Fibroblast of lung (primary cell): ENCODE results near the gene MAMDC4. TPM values are rescaled to one million over a fixed set of nuclear protein-coding genes. Genes with fewer than 3 reads are reported as not detected.

Source experiments
- DNase-seq, 2 donors: peaks; one replicate each; pipeline versions ENCODE4 v3.0.0 to v3.0.0-alpha.2; 2010; ENCODE audit warnings: low read depth in 2 of 2
- H2AFZ ChIP-seq: 2 replicates; pipeline ENCODE4 v1.5.1; 2012; ENCODE audit warnings: low read length, control low read depth, inconsistent platforms
- H3K27ac ChIP-seq: 2 replicates; pipeline ENCODE4 v1.5.1; 2011; ENCODE audit warnings: low read length, control low read depth; ENCODE audit not compliant: insufficient read depth
- H3K27me3 ChIP-seq: 2 replicates; pipeline ENCODE4 v1.5.1; 2011; ENCODE audit warnings: mild to moderate bottlenecking, low read length; ENCODE audit not compliant: control insufficient read depth, insufficient read depth
- H3K36me3 ChIP-seq: 2 replicates; pipeline ENCODE4 v1.5.1; 2011; ENCODE audit warnings: low read length; ENCODE audit not compliant: control insufficient read depth, insufficient read depth
- H3K4me1 ChIP-seq: 2 replicates; pipeline ENCODE4 v1.5.1; 2011; ENCODE audit warnings: low read length; ENCODE audit not compliant: control insufficient read depth, insufficient read depth; ENCODE audit errors: extremely low read depth
- H3K4me2 ChIP-seq: 2 replicates; pipeline ENCODE4 v1.5.1; 2011; ENCODE audit warnings: low read length, control low read depth; ENCODE audit not compliant: insufficient read depth; ENCODE audit errors: extremely low read depth
- H3K4me3 ChIP-seq, 4 experiments: fragments of 200-600 bp in 1 of 4; sonication (generic) in 1 of 4; replicated peaks in 1 of 4; 2 replicates each; pipeline ENCODE4 v1.5.1; 2011 to 2016; ENCODE audit warnings: low read length in 4 of 4, low read depth in 3 of 4, mild to moderate bottlenecking in 3 of 4, control low read depth in 2 of 4, inconsistent platforms in 1 of 4, mixed read lengths in 1 of 4; ENCODE audit not compliant: insufficient read depth in 1 of 4; ENCODE audit errors: control extremely low read depth in 1 of 4
- H3K79me2 ChIP-seq: 2 replicates; pipeline ENCODE4 v1.5.1; 2012; ENCODE audit warnings: mild to moderate bottlenecking, low read length, inconsistent platforms; ENCODE audit not compliant: control insufficient read depth, insufficient read depth
- H3K9ac ChIP-seq: 2 replicates; pipeline ENCODE4 v1.5.1; 2011; ENCODE audit warnings: mild to moderate bottlenecking, low read length, control low read depth; ENCODE audit not compliant: insufficient read depth
- H3K9me3 ChIP-seq: 2 replicates; pipeline ENCODE4 v1.5.1; 2012; ENCODE audit warnings: low read depth, low read length; ENCODE audit not compliant: control insufficient read depth, insufficient read depth
- H4K20me1 ChIP-seq: 2 replicates; pipeline ENCODE4 v1.5.1; 2011; ENCODE audit warnings: low read length; ENCODE audit not compliant: control insufficient read depth, insufficient read depth; ENCODE audit errors: extremely low read depth
- EZH2 ChIP-seq: IDR thresholded peaks from 2 replicates; pipeline ENCODE4 v1.5.1; 2012; ENCODE audit warnings: low read length, control low read depth, mild to moderate bottlenecking; ENCODE audit errors: missing control alignments
- polyA plus RNA-seq, 2 donors: library from polyadenylated mRNA; depleted of rRNA in 1 of 2; stranded (reverse) in 1 of 2; unstranded in 1 of 2; fragments of >200 nt; gene quantifications; 2 replicates each; pipeline ENCODE4 v1.2.1, GENCODE V29; 2011 to 2012; ENCODE audit warnings: missing spikeins in 1 of 2
- total RNA-seq: library from RNA; depleted of rRNA; stranded (reverse); fragments of >200 nt; gene quantifications from 2 replicates; pipeline ENCODE4 v1.2.1, GENCODE V29; 2014
- TF ChIP-seq, protein P1 (sequence below), 2 donors: IDR thresholded peaks in 1 of 2; conservative IDR thresholded peaks in 1 of 2; 1 replicate in 1 of 2; 2 replicates in 1 of 2; pipeline ENCODE4 v1.5.1; 2011 to 2012; ENCODE audit warnings: low read length in 2 of 2, control low read depth in 1 of 2, inconsistent platforms in 1 of 2, low read depth in 1 of 2, mild to moderate bottlenecking in 1 of 2

The MAMDC4 gene
- total and polyA plus RNA-seq, 2 donors (not counting 1 experiment from before 2014, with no cell fraction given), result 0.37 to 4.6 TPM

- H3K27ac ChIP-seq, result no peak overlapping the region
- TF ChIP-seq, protein P1, sequence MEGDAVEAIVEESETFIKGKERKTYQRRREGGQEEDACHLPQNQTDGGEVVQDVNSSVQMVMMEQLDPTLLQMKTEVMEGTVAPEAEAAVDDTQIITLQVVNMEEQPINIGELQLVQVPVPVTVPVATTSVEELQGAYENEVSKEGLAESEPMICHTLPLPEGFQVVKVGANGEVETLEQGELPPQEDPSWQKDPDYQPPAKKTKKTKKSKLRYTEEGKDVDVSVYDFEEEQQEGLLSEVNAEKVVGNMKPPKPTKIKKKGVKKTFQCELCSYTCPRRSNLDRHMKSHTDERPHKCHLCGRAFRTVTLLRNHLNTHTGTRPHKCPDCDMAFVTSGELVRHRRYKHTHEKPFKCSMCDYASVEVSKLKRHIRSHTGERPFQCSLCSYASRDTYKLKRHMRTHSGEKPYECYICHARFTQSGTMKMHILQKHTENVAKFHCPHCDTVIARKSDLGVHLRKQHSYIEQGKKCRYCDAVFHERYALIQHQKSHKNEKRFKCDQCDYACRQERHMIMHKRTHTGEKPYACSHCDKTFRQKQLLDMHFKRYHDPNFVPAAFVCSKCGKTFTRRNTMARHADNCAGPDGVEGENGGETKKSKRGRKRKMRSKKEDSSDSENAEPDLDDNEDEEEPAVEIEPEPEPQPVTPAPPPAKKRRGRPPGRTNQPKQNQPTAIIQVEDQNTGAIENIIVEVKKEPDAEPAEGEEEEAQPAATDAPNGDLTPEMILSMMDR (conservative IDR thresholded peaks at IDR 0.05 in 1 of 2, IDR thresholded peaks at IDR 0.05 in 1 of 2; ENCODE audit: low read depth in 1 of 2, low read length in 2 of 2), result no peak
- TF ChIP-seq EZH2, result no peak
- no peaks in the 10 kb centered on the region for H3K9me3 ChIP-seq
- H3K9ac ChIP-seq, result no peak overlapping the region
- no peak overlapping the region for H3K4me3 ChIP-seq
- no peak for DNase-seq
- peaks cover 7% of the 10 kb centered on the region for H3K36me3 ChIP-seq
- no peaks in the 10 kb centered on the region for H3K27me3 ChIP-seq
- H2AFZ ChIP-seq, result no peak overlapping the region
- H4K20me1 ChIP-seq, result no peaks in the 10 kb centered on the region
- no peak overlapping the region for H3K4me2 ChIP-seq
- peaks cover 14% of the 10 kb centered on the region for H3K4me1 ChIP-seq
- peaks cover 4% of the 10 kb centered on the region for H3K79me2 ChIP-seq
These were observed 46.4 kb downstream of the MAMDC4 start for GRCh38 chr9:136898483-136899100.

DNA sequence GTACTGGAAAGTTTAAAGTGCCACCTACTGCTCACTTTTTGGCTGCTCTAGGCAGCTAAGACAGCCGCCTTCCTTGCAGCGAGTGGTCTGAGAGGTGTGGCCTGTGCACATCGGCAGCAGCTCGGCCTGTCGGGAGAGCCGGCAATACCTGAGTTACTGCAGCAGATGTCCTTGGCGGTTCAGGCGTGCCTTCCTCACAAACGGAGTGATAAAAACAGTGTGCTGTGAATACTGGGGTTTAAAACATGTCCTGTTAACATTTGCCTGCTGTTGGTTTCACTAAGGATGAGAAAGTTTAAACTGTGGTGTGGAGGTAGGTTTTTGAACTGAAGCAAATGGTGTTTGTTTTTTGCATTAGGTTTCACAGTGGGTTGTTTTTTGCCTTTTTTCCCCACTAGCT, 47.0 kb downstream of the MAMDC4 start:
- DNase-seq, result no peak
- H3K9ac ChIP-seq, result no peak overlapping the region
- peaks cover 4% of the 10 kb centered on the region for H3K79me2 ChIP-seq
- H2AFZ ChIP-seq, result no peak overlapping the region
- H3K36me3 ChIP-seq, result peaks cover 7% of the 10 kb centered on the region
- no peak overlapping the region for H3K27ac ChIP-seq
- H3K4me2 ChIP-seq, result no peak overlapping the region
- peaks cover 14% of the 10 kb centered on the region for H3K4me1 ChIP-seq
- no peak overlapping the region for H3K4me3 ChIP-seq
- no peaks in the 10 kb centered on the region for H4K20me1 ChIP-seq
- H3K9me3 ChIP-seq, result no peaks in the 10 kb centered on the region
- TF ChIP-seq, protein P1 (conservative IDR thresholded peaks at IDR 0.05 in 1 of 2, IDR thresholded peaks at IDR 0.05 in 1 of 2; ENCODE audit: low read depth in 1 of 2, low read length in 2 of 2), result no peak
- H3K27me3 ChIP-seq, result no peaks in the 10 kb centered on the region

- Histone ChIP-seq H4K20me1 (no peaks in the 10 kb centered on the region), H3K9ac (no peak overlapping the region), H3K27me3 (no peaks in the 10 kb centered on the region), H3K4me1 (peaks cover 14% of the 10 kb centered on the region), H3K36me3 (peaks cover 5% of the 10 kb centered on the region), H3K4me2 (no peak overlapping the region), H3K4me3 (no peak overlapping the region), H3K27ac (no peak overlapping the region), H3K9me3 (no peaks in the 10 kb centered on the region), H2AFZ (no peak overlapping the region), H3K79me2 (no peaks in the 10 kb centered on the region)
- TF ChIP-seq, protein P1 (conservative IDR thresholded peaks at IDR 0.05 in 1 of 2, IDR thresholded peaks at IDR 0.05 in 1 of 2; ENCODE audit: low read depth in 1 of 2, low read length in 2 of 2), result no peak
- no peak for TF ChIP-seq EZH2
- no peak for DNase-seq
These were observed 48.4 kb downstream of the MAMDC4 start for GRCh38 chr9:136900556-136900955.
